ENCODE data around the gene DHRS9. TPM values are rescaled to one million over a fixed set of nuclear protein-coding genes. Genes with fewer than 3 reads are reported as not detected.

DHRS9 gene
- total and polyA plus RNA-seq, 9 of the 15 experiments (the other 6 are each of a cell fraction or from before 2014, with no cell fraction given) = 0.27 to 1.7 (median 0.69) TPM

DNA sequence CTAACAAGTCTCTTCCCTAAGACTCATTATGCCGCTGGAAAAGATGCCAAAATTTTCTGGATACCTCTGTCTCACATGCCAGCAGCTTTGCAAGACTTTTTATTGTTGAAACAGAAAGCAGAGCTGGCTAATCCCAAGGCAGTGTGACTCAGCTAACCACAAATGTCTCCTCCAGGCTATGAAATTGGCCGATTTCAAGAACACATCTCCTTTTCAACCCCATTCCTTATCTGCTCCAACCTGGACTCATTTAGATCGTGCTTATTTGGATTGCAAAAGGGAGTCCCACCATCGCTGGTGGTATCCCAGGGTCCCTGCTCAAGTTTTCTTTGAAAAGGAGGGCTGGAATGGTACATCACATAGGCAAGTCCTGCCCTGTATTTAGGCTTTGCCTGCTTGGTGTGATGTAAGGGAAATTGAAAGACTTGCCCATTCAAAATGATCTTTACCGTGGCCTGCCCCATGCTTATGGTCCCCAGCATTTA, 26.3 kb downstream of the DHRS9 start:
- Histone ChIP-seq H3K27me3 (ENCODE audit: control insufficient read depth in 2 of 2, insufficient read depth in 2 of 2, low read length in 2 of 2) (no peaks in the 10 kb centered on the region), H3K79me2 (ENCODE audit: control insufficient read depth, insufficient read depth, low read length) (no peaks in the 10 kb centered on the region), H3K27ac (ENCODE audit: extremely low read depth, low read depth, low read length) (no peak overlapping the region), H3K36me3 (ENCODE audit: control insufficient read depth, insufficient read depth, low read length) (no peaks in the 10 kb centered on the region), H3K9me1 (ENCODE audit: control insufficient read depth, insufficient read depth, low read length) (no peaks in the 10 kb centered on the region), H3K4me1 (replicated peaks in 1 of 2; ENCODE audit: control insufficient read depth in 2 of 2, insufficient read depth in 2 of 2, low read length in 2 of 2) (peaks cover 0 to 18% of the 10 kb centered on the region in 2 experiments; a peak in 3 of 5 replicates), H2AFZ (ENCODE audit: low read depth, low read length) (no peak overlapping the region), H3K4me3 (no peak overlapping the region), H3K4me2 (ENCODE audit: insufficient read depth, low read length) (peak overlapping the region; percentile 13), H3K9ac (ENCODE audit: insufficient read depth in 1 of 2, low read depth in 2 of 2, low read length in 2 of 2) (no peak overlapping the region), H4K20me1 (replicated peaks; ENCODE audit: control insufficient read depth, insufficient read depth, low read length) (no peaks in the 10 kb centered on the region), H3K9me3 (replicated peaks; ENCODE audit: control insufficient read depth, insufficient read depth, low read depth, low read length) (no peaks in the 10 kb centered on the region)
- 1% methylated on average over 5 of the region's 5 CpGs for WGBS (ENCODE audit: insufficient coverage, low coverage, missing lambda C conversion rate)
- ChIA-PET CTCF (ENCODE audit: low intra/inter-chr PET ratio) (no interaction called here), POLR2A (interaction anchor here (0.5 to 1.7 kb wide), 8 partner anchors 8 to 121 kb away, joined by 3 to 6 read pairs (median 4); no protein-coding TSS in a partner anchor)
- DNase-seq (ENCODE audit: extremely low read depth in 1 of 4, low spot score in 3 of 4) (peak; percentile 24 to 83 (median 49)), ATAC-seq (peak; percentile 92), FAIRE-seq (peak; percentile 89)
- in situ Hi-C loops (cut with MboI) = loop anchor here (5.0 kb wide), 1 partner anchor 138 kb away; no protein-coding TSS in a partner anchor
- BruUV-seq (replicated peaks) = no TSS peak
- intact Hi-C loops (cut with micrococcal nuclease) = loop anchor here (5.0 kb wide), 1 partner anchor 83 kb away; no protein-coding TSS in a partner anchor
- TF ChIP-seq BRD4 (IDR thresholded peaks at IDR 0.05) = no peak
- TF ChIP-seq ZNF57 (CRISPR knock-in tag; IDR thresholded peaks at IDR 0.05) = no peak
- no peak for TF ChIP-seq OTX1 (CRISPR knock-in tag; IDR thresholded peaks at IDR 0.05)
- peak; percentile 92 for TF ChIP-seq SMARCA4 (IDR thresholded peaks at IDR 0.05)
- TF ChIP-seq MEIS2 (IDR thresholded peaks at IDR 0.05; ENCODE audit: partially characterized antibody) = peak; percentile 33
- peak; percentile 57; the same call in 1 of the 2 replicates for TF ChIP-seq MAFF (IDR thresholded peaks at IDR 0.05; ENCODE audit: low read length)
- 0 out of 2 replicates have a peak, but pooled peaks have one; percentile 23 for TF ChIP-seq FOXM1 (IDR thresholded peaks at IDR 0.05; ENCODE audit: low read depth)
- TF ChIP-seq FOXM1 (CRISPR knock-in tag; IDR thresholded peaks at IDR 0.05; ENCODE audit: low read depth) = no peak
- TF ChIP-seq SOX6 (IDR thresholded peaks at IDR 0.05) = peak; percentile 71
- TF ChIP-seq MAZ (CRISPR knock-in tag; conservative IDR thresholded peaks at IDR 0.05 in 1 of 2, IDR thresholded peaks at IDR 0.05 in 1 of 2) = peak in 1 of 2 experiments; percentile 43; a peak in 1 of 4 replicates
- peak; percentile 35; the same call in 1 of the 2 replicates for TF ChIP-seq CXXC5 (CRISPR knock-in tag; IDR thresholded peaks at IDR 0.05)
- TF ChIP-seq, protein P1, sequence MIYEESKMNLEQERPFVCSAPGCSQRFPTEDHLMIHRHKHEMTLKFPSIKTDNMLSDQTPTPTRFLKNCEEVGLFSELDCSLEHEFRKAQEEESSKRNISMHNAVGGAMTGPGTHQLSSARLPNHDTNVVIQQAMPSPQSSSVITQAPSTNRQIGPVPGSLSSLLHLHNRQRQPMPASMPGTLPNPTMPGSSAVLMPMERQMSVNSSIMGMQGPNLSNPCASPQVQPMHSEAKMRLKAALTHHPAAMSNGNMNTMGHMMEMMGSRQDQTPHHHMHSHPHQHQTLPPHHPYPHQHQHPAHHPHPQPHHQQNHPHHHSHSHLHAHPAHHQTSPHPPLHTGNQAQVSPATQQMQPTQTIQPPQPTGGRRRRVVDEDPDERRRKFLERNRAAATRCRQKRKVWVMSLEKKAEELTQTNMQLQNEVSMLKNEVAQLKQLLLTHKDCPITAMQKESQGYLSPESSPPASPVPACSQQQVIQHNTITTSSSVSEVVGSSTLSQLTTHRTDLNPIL (CRISPR knock-in tag; IDR thresholded peaks at IDR 0.05) = no peak
- TF ChIP-seq CBX8 (IDR thresholded peaks at IDR 0.05; ENCODE audit: borderline replicate concordance, extremely low read depth, low read depth, low read length, poor library complexity, severe bottlenecking) = no peak
- peak; percentile 95 to 96 for TF ChIP-seq KDM1A (IDR thresholded peaks at IDR 0.05)
- peak; percentile 17 to 22; a peak in 2 of 4 replicates for TF ChIP-seq RAD21 (CRISPR knock-in tag; conservative IDR thresholded peaks at IDR 0.05 in 1 of 2, IDR thresholded peaks at IDR 0.05 in 1 of 2)
- TF ChIP-seq, protein P2, sequence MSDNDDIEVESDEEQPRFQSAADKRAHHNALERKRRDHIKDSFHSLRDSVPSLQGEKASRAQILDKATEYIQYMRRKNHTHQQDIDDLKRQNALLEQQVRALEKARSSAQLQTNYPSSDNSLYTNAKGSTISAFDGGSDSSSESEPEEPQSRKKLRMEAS (CRISPR knock-in tag; IDR thresholded peaks at IDR 0.05) = no peak
- 0 out of 2 replicates have a peak, but pooled peaks have one; percentile 65 for TF ChIP-seq ZEB2 (IDR thresholded peaks at IDR 0.05)
- TF ChIP-seq NFE2 (IDR thresholded peaks at IDR 0.05; ENCODE audit: low read depth) = peak; percentile 94
- TF ChIP-seq JUN (IDR thresholded peaks at IDR 0.05; ENCODE audit: borderline replicate concordance, low read depth, low read length) = peak; percentile 70
- TF ChIP-seq JUN (CRISPR knock-in tag; IDR thresholded peaks at IDR 0.05; ENCODE audit: borderline replicate concordance) = peak; percentile 39; the same call in 1 of the 2 replicates
- no peak for TF ChIP-seq ELF1 (tag; IDR thresholded peaks at IDR 0.05)
- TF ChIP-seq, protein P3, sequence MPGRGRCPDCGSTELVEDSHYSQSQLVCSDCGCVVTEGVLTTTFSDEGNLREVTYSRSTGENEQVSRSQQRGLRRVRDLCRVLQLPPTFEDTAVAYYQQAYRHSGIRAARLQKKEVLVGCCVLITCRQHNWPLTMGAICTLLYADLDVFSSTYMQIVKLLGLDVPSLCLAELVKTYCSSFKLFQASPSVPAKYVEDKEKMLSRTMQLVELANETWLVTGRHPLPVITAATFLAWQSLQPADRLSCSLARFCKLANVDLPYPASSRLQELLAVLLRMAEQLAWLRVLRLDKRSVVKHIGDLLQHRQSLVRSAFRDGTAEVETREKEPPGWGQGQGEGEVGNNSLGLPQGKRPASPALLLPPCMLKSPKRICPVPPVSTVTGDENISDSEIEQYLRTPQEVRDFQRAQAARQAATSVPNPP (IDR thresholded peaks at IDR 0.05; ENCODE audit: borderline replicate concordance, insufficient read depth, insufficient read length) = no peak
